ENCODE results near the gene NIN.

Gene NIN

GRCh38 chr14:50784683-50785456 is 46.1 kb downstream of the NIN start:
- H3K27me3 ChIP-seq, result no peaks in the 10 kb centered on the region
- intact Hi-C loops (cut with DNase I; ENCODE audit: low total_unique reads), result loop anchor here (5.0 kb wide), 1 partner anchor 183 kb away; no protein-coding TSS in a partner anchor
- no peak overlapping the region for H3K4me3 ChIP-seq
- H3K4me1 ChIP-seq, result no peaks in the 10 kb centered on the region
- no peak for TF ChIP-seq CTCF (IDR thresholded peaks at IDR 0.05)
- H3K9me3 ChIP-seq, result no peaks in the 10 kb centered on the region
- DNase-seq, result no peak
- peaks cover 0 to 6% (median 2%) of the 10 kb centered on the region in 3 donors for H3K36me3 ChIP-seq
- no peak overlapping the region for H3K27ac ChIP-seq

GRCh38 chr14:50783563-50783962 is 47.4 kb downstream of the NIN start:
- no peak overlapping the region for H3K27ac ChIP-seq
- no peaks in the 10 kb centered on the region for H3K4me1 ChIP-seq
- no peak for DNase-seq
- no peaks in the 10 kb centered on the region for H3K27me3 ChIP-seq
- intact Hi-C loops (cut with DNase I; ENCODE audit: low total_unique reads), result loop anchor here (5.0 kb wide), 1 partner anchor 181 kb away; no protein-coding TSS in a partner anchor
- no peak overlapping the region for H3K4me3 ChIP-seq
- no peaks in the 10 kb centered on the region for H3K36me3 ChIP-seq
- no peaks in the 10 kb centered on the region for H3K9me3 ChIP-seq
- no peak for TF ChIP-seq CTCF (IDR thresholded peaks at IDR 0.05)

GRCh38 chr14:50780393-50780792 is 50.6 kb downstream of the NIN start:
- Histone ChIP-seq H3K36me3 (peaks cover 0 to 5% (median 4%) of the 10 kb centered on the region in 3 donors), H3K4me1 (peaks cover 0 to 11% (median 8%) of the 10 kb centered on the region in 4 donors), H3K9me3 (no peaks in the 10 kb centered on the region), H3K27ac (no peak overlapping the region), H3K27me3 (no peaks in the 10 kb centered on the region), H3K4me3 (no peak overlapping the region)
- DNase-seq, result no peak
- no peak for TF ChIP-seq CTCF (IDR thresholded peaks at IDR 0.05)
- intact Hi-C loops (cut with DNase I; ENCODE audit: low total_unique reads), result loop anchor here (5.0 kb wide), 1 partner anchor 178 kb away; no protein-coding TSS in a partner anchor

GRCh38 chr14:50778721-50779483 is 52.1 kb downstream of the NIN start:
- Histone ChIP-seq H3K4me1 (peaks cover 0 to 26% (median 13%) of the 10 kb centered on the region in 4 donors), H3K9me3 (no peaks in the 10 kb centered on the region), H3K36me3 (peaks cover 0 to 5% (median 4%) of the 10 kb centered on the region in 3 donors), H3K4me3 (no peak overlapping the region), H3K27ac (no peak overlapping the region), H3K27me3 (no peaks in the 10 kb centered on the region)
- no peak for TF ChIP-seq CTCF (IDR thresholded peaks at IDR 0.05)
- no peak for DNase-seq
- intact Hi-C loops (cut with DNase I; ENCODE audit: low total_unique reads), result loop anchor here (5.0 kb wide), 1 partner anchor 237 kb away; no protein-coding TSS in a partner anchor

- Histone ChIP-seq H3K27ac (peak overlapping the region; percentile 69 to 78), H3K27me3 (no peaks in the 10 kb centered on the region), H3K36me3 (peaks cover 0 to 8% (median 6%) of the 10 kb centered on the region in 3 donors), H3K4me1 (peaks cover 0 to 35% (median 15%) of the 10 kb centered on the region in 4 donors), H3K9me3 (no peaks in the 10 kb centered on the region), H3K4me3 (no peak overlapping the region)
- intact Hi-C loops (cut with DNase I; ENCODE audit: low total_unique reads), result loop anchor here (5.0 kb wide), 1 partner anchor 234 kb away; no protein-coding TSS in a partner anchor
- no peak for TF ChIP-seq CTCF (IDR thresholded peaks at IDR 0.05)
- no peak for DNase-seq
These were observed 54.4 kb downstream of the NIN start for GRCh38 chr14:50776522-50776921.

Measured in tibial artery (tissue), 4 donors.